Stimulated activated CD8-positive, alpha-beta memory T cell treated with anti-CD3 and anti-CD28 coated beads, Interleukin-7, amount 100 ng/mL, for 1 hour (primary cell): ENCODE measurements around the gene RRN3.
"Not testable (repeated sequence)": the region's sequence is repeated elsewhere in the genome, so short reads cannot be mapped to it uniquely, and the experiment has no call there.

Experiments used
- DNase-seq, 2 donors: peaks; one replicate each; pipeline ENCODE4 v3.0.0-alpha.2; 2020; ENCODE audit warnings: low read depth in 2 of 2

The RRN3 gene

GRCh38 chr16:15052747-15053476 lies 41.2 kb downstream of the RRN3 start:
- DNase-seq = no peak

- DNase-seq = no peak
Observed at GRCh38 chr16:15051387-15051951, 42.6 kb downstream of the RRN3 start.

DNA sequence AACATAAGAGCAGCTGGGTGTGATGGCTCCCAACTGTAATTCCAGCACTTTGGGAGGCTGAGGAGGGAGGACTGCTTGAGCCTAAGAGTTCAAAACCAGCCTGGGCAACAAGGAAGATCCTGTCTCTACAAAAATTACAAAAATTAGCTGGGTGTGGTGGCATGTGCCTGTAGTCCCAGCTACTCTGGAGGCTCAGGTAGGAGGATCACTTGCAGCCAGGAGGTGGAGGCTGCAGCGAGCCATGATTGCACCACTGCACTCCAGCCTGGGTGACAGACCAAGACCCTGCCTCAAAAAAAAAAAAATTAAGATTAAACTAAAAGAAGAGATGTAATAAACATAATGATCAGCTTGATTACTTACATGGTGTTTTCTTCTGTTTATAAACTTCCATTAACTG lies 43.6 kb downstream of the RRN3 start:
- DNase-seq = not testable (repeated sequence)

DNA sequence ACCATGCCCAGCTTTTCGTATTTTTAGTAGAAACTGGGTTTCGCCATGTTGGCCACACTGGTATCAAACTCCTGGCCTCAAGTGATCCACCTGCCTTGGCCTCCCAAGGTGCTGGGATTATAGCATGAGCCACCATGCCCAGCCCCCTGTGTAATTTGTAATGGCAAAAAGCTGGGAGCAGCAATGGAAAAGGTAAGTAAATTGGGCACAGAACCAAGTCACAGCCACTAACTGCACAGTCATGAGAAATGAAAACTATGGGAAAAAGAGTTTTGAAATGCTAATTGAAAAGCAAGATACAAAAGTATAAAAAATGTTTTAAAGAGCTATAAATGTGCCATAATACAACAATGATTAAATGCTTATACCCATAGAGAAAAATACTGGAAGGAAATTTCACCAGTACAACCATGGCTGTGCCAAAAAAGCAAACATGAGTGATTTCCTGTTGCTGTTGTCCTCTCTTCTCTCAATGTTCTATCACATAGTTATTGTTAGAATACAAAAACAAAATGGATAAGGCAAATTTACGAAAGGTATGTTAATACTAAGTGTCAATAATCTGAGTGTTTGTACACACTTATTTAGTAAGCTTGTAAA lies 44.4 kb downstream of the RRN3 start:
- no peak for DNase-seq

GRCh38 chr16:15046692-15047376 lies 47.2 kb downstream of the RRN3 start:
- no peak for DNase-seq

- not testable (repeated sequence) for DNase-seq
Observed at GRCh38 chr16:15045270-15045669, 48.8 kb downstream of the RRN3 start.

DNA sequence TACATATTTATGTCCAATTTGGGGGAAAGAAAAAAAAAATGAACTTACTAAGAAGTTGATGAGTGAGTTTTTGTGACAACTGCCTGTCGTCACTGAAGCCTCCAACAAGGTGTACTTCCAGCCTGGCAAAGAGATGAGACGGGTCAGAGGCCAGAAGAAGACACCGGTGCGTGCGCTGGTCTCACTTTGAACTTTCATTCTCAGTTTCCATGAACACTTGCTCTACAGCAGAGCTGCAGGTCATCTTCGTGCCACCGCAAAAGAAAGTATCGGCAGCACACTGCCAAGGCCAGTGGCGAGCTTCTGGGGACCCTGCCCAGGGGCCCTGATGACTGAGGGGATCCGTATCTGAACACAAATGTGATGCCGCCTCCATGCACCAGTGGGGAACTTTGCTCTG lies 49.8 kb downstream of the RRN3 start:
- DNase-seq = no peak

DNA sequence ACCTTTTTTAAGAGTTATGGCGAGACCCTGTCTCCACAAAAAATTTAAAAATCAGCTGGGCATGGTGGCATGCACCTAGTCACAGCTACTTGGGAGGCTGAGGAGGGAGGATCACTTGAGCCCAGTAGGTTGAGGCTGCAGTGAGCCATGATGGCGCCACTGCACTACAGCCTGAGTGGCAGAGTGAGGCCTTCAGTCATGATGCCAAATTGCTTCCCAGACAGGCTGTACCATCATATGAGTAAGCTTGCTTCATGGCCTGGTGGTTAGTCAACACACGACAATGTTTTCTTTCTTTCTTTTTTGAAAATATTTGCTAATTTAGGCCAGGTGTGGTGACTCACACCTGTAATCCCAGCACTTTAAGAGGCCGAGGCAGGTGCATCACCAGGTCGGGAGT lies 50.7 kb downstream of the RRN3 start:
- DNase-seq = no peak

GRCh38 chr16:15041271-15042004 lies 52.6 kb downstream of the RRN3 start:
- DNase-seq = no peak

DNA sequence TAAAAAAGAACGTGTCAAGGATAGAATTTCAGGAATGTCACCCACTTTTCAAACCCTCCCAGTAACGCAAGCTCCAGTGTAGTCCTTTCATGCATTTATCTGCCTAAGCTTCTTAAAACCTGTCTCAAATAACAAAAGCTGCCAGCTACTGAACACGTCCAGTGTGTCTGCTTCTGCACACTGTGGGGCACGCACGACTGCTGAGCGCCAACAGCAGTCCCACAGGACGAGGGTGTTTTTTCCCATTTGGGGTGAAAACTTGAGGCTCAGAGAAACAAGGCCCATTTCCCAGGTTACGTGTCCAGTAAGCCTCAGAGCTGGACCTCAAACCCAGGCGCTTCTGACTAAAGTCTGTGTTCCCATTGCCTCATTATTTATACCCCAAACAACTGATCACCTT lies 55.4 kb downstream of the RRN3 start:
- DNase-seq = no peak

DNA sequence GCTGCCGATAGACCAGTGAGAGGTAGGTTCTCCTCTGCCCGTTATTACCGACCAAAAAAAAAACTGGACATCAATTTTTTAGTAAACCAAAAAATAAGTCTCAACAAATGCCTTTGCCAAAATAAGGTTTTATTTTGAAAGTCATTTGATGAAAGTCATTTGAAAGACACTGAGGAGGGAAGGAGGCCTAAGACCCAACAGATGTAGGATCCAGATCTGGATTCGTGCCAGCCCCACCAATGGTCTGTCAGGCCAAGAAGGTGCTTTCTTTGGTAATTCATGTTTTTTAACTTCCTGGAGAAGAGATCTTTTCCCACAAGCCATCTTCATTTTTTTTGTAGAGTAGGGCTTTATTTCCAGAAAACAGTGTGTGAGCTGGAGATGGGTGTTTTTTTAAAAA lies 56.3 kb downstream of the RRN3 start:
- no peak for DNase-seq

GRCh38 chr16:15037003-15037402 lies 57.1 kb downstream of the RRN3 start:
- DNase-seq = no peak

DNA sequence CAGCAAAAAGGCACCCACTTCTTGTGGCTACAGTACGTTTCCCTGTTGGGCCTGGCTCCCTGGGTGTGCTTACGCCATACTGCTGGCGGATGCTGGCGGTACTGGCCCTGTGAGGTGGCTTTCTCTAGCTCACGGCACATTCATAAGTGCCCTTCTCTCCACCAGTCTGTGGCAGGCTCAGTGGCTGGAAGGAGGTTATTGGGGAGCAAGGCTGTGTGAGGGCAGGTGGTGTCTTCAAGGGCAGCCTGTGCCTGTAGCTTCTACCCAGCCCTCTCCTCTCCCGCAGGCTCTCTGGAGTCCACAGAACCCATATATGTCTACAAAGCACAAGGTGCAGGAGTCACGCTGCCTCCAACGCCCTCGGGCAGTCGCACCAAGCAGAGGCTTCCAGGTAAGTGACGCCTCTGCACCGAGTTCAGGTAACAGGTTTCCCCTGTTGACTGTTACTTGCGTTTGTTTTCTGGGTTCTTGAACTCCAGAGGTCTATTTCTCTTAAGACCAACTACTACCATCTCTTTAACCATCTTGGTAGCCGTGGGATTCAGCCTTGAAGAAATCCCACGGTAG lies 58.8 kb downstream of the RRN3 start:
- DNase-seq = no peak

DNA sequence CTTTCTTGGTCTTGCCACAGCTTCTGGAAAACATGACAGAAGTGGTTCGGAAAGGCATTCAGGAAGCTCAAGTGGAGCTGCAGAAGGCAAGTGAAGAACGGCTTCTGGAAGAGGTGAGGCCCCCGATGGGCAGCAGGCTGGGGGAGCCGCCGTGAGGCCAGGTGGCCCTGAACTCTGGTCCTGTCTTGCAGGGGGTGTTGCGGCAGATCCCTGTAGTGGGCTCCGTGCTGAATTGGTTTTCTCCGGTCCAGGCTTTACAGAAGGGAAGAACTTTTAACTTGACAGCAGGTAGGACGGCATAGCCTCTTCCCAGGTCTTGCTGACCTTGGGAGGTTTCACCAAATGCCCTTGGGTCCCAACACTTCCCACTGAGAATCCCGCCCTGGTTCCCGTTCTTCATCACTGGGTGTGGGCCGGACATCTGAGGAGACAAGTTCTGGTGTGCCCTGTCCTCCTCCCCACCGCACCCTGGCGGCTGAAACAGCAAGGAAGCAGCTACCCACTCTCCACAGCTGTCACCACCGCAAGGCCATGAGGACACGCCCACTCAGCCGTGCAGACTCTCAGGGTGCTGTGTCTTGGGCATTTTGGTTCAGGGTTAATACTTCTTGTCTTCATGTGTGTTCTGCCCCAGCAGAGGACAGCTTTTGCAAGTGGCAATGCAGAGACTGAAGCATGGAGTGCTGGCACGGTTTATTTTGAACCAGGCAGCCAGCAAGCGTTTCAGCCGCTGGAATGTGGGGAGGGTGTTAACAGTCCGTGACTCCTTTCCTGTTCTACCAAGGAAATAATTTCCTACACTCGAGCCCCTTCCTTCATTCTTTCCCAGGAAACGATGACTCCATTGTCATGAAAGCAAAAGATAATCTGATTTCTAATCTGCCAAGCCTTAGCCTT lies 59.6 kb downstream of the RRN3 start:
- DNase-seq = no peak

- DNase-seq = no peak
Observed at GRCh38 chr16:15033309-15033707, 60.8 kb downstream of the RRN3 start.

GRCh38 chr16:15032547-15033308 lies 61.3 kb downstream of the RRN3 start:
- DNase-seq = no peak

- DNase-seq = no peak
Observed at GRCh38 chr16:15031586-15031985, 62.5 kb downstream of the RRN3 start.

DNA sequence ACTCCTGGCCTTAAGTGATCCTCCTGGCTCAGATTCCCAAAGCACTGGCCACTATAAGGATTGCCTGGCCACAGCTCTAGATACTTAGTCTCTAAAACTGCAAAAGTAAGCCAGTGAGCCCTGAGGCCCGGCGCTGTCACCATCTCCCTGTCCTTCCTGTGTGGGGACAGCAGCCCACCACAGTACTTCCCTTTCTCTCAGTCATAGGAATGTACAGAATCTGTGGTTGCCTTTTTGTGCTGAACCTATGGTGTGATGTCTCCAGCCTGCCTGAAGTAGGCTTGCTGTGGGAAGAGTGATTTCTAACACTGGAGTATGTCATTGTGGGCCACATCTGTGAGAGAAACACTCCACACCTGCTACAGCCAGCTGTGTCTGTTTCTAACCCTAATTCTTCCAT lies 62.9 kb downstream of the RRN3 start:
- no peak for DNase-seq

DNA sequence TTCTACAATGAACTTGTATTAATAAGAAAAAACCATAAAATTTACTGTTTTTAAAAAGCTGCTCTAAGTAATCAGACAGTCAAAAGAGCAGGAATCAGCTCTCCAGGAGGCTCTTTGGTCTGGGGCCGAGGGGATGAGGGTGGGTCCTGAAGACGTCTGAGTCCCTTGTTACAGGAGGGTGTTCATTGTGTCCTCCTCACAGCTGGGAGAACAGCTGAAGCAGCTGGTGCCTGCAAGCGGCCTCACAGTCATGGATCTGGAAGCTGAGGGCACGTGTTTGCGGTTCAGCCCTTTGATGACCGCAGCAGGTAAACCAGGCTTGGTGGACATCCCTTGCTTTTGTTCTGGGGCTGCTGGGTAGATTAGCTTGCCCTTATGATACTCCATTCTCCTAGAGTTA lies 64.3 kb downstream of the RRN3 start:
- DNase-seq = not testable (repeated sequence)
